Measurements from ENCODE around the gene SLC7A8.

GRCh38 chr14:23207146-23207540, 23.7 kb upstream of the SLC7A8 start:
- no peak for TF ChIP-seq EP300 (IDR thresholded peaks at IDR 0.05)
- TF ChIP-seq CTCF (IDR thresholded peaks at IDR 0.05): no peak
- no peak for TF ChIP-seq POLR2A (IDR thresholded peaks at IDR 0.05)

Data from tibial nerve (tissue), 4 donors.